ENCODE results near the gene PLSCR5. TPM values are rescaled to one million over a fixed set of nuclear protein-coding genes. Genes with fewer than 3 reads are reported as not detected.
A peak's percentile ranks its signal among the peaks of the same experiment; 100 is the strongest.

Gene PLSCR5
- total RNA-seq, 4 donors from 2014 or later = not detected

DNA sequence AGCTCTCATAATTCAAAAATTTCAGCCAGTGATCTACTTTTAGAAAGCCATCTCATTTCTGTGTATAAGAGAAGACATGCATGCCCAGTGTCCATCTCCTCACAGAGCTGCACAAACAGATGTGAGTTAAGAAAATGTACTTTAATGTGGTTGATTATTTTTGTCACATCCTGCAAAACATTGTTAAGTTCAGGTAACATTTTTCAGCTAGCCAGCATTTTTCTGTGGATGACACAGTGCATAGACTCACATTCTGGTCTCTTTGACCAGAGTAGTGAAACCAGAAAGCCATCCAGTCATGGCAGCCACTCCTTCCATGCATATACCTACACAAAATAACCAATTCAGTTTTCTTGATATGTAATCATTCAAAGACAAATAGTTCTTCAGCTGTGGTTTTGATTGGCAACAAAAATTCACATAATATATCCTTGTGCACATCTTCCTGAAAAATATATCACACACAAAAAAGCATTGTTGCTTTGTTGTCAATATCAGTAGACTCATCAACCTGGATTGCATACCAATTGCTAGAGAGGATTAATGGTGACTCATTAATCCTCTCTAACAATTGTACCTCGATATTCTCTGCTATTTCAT is 58.7 kb downstream of the PLSCR5 start:
- Histone ChIP-seq H3K9me3 (no peaks in the 10 kb centered on the region), H3K36me3 (no peaks in the 10 kb centered on the region), H3K4me1 (peaks cover 0 to 35% (median 16%) of the 10 kb centered on the region in 4 donors), H3K4me3 (no peak overlapping the region), H3K27me3 (no peaks in the 10 kb centered on the region), H3K27ac (no peak overlapping the region)
- 84 to 91% methylated on average over 1 of the region's 1 CpG for WGBS, 2 donors
- DNase-seq (ENCODE audit: low spot score in 2 of 2) = no peak
- TF ChIP-seq POLR2A (IDR thresholded peaks at IDR 0.05) (no peak), EP300 (IDR thresholded peaks at IDR 0.05) (no peak)
- TF ChIP-seq, protein P1, sequence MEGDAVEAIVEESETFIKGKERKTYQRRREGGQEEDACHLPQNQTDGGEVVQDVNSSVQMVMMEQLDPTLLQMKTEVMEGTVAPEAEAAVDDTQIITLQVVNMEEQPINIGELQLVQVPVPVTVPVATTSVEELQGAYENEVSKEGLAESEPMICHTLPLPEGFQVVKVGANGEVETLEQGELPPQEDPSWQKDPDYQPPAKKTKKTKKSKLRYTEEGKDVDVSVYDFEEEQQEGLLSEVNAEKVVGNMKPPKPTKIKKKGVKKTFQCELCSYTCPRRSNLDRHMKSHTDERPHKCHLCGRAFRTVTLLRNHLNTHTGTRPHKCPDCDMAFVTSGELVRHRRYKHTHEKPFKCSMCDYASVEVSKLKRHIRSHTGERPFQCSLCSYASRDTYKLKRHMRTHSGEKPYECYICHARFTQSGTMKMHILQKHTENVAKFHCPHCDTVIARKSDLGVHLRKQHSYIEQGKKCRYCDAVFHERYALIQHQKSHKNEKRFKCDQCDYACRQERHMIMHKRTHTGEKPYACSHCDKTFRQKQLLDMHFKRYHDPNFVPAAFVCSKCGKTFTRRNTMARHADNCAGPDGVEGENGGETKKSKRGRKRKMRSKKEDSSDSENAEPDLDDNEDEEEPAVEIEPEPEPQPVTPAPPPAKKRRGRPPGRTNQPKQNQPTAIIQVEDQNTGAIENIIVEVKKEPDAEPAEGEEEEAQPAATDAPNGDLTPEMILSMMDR (IDR thresholded peaks at IDR 0.05) = no peak

DNA sequence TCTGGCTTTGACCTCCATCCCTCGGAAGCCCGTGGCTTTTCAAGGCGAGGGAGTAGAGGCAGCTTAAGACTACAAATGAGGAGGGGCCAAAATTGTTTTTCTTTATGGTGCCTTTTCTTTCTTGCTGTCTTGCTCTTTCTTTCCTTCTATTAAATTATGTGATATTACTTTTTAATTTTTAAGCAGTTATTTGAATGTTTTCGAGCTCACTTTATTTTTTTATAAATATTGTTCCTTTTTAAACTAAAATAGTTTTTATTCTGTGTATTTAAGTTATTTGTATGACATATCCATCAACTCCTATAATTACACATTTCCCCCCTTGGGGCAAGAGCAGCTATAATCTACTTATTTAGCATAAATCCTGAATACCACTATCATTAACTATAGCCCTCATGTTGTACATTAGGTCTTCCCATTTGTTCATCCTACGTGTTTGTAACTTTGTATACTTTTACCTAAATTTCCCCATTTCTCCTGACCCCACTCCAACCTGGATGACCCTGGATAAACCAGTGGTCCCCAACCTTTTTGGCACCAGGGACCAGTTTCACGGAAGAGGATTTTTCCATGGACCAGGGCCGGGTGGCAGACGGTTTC is 60.1 kb downstream of the PLSCR5 start:
- 53 to 57% methylated on average over 8 of the region's 8 CpGs for WGBS, 2 donors
- Histone ChIP-seq H3K4me1 (peaks cover 0 to 42% (median 24%) of the 10 kb centered on the region in 4 donors), H3K27ac (peak overlapping the region; percentile 92 to 98 (median 96)), H3K27me3 (no peaks in the 10 kb centered on the region), H3K36me3 (no peaks in the 10 kb centered on the region), H3K4me3 (peak overlapping the region; percentile 70 to 85 (median 72)), H3K9me3 (no peaks in the 10 kb centered on the region)
- DNase-seq (ENCODE audit: low spot score in 2 of 2) = no peak
- TF ChIP-seq, protein P1 (IDR thresholded peaks at IDR 0.05) = no peak
- TF ChIP-seq EP300 (IDR thresholded peaks at IDR 0.05) (no peak), POLR2A (IDR thresholded peaks at IDR 0.05) (no peak)

DNA sequence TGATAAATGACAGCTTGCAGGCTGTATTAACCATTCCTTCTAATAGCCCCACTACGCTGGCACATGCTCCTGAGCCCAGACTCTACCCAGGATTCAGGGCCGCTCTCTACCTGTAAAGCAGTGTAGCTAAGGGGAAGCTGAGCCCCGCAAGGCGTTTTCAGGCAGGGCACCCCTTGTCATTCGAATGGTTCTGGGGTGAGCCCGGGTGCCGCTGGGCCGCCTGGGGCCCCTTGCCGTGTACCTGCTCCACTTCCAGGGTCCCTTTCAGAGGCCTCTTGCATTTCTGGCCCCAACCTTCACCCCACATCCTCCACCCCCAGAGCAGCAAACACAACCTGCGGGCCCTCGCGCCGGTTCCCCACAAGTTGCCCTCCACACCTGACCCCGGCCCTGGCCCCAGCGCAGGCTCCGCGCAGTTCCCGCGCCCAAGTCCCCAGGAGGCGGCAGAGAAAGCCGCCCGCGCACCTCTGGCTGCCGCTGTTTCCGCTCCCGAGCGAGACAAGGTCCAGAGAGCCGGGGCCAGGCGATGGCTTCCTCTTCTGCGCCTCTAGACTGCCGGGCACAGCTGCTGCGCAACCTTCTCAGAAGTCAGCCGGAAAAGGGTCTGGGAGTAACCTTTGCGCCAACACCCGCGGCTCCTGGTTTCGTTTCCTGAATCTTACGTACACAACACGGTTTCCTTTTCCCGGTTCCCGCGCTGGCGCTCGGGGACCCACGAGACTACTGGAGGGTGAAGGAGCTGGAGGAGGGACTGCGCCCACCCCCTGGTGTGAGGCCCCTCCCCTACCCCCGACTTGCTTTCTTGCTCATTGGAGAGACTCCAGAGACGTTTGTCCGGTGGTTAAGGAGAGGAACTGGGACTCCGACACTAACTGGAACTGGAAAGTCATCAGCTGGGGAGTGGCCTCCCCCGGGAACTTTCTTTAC is 60.9 kb downstream of the PLSCR5 start, which contains the start of gene PLSCR1:
PLSCR1 (minus strand) TSS at position 606 of the 927 bp plus-strand sequence. CDS start 8,055 bp downstream, outside the sequence.
- 1% methylated on average over 41 to 47 of the region's 51 CpGs for WGBS, 2 donors

DNA sequence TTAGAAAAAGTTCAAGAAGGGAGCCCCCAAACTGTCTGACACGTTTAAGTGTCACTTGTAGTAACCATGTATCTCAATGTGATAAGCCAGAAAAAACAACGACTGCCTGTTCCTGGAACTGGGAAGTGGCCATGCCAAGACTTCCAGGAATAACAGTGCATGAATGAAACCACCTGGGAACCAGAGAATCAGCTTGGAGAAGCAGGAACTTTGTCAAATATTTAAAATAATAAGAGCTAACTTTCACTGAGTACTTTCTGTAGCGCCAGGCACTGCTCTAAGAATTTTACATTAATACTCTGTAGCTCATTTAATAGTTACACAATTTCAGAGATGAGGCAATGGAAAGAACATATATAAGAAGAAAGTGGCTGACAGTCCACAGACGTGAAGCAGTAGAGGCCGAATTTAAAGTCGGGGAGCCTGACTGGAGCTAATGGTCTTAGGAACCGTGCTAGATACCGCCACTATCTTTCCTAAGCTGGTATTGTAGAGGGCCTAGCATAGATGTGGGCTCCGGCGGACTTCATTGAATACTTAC is 61.6 kb downstream of the PLSCR5 start:
- 7% methylated on average over 10 of the region's 10 CpGs for WGBS, 2 donors
- Histone ChIP-seq H3K4me1 (peaks cover 0 to 52% (median 24%) of the 10 kb centered on the region in 4 donors), H3K36me3 (peaks cover 0 to 3% (median 0%) of the 10 kb centered on the region in 3 donors), H3K27ac (peak overlapping the region; percentile 92 to 98 (median 96)), H3K27me3 (no peaks in the 10 kb centered on the region), H3K9me3 (no peaks in the 10 kb centered on the region), H3K4me3 (peak overlapping the region; percentile 70 to 85 (median 72))
- TF ChIP-seq EP300 (IDR thresholded peaks at IDR 0.05) (peak; percentile 13 to 78), POLR2A (IDR thresholded peaks at IDR 0.05) (no peak)
- TF ChIP-seq, protein P1 (IDR thresholded peaks at IDR 0.05) = no peak
- peak in 1 of 2 donors; percentile 50 for DNase-seq (ENCODE audit: low spot score in 2 of 2)

More for the DNA sequence above, 60.9 kb downstream of the PLSCR5 start, which contains the start of gene PLSCR1:
- peak; percentile 77 to 89 for DNase-seq (ENCODE audit: low spot score in 2 of 2)
- Histone ChIP-seq H3K4me3 (peak within 1 kb of the TSS; percentile 70 to 85 (median 72)), H3K4me1 (peaks cover 0 to 50% (median 24%) of the 10 kb centered on the region in 4 donors), H3K9me3 (no peaks in the 10 kb centered on the region), H3K27me3 (no peaks in the 10 kb centered on the region), H3K27ac (peak within 1 kb of the TSS; percentile 92 to 98 (median 96)), H3K36me3 (peaks cover 0 to under 1% (median 0%) of the 10 kb centered on the region in 3 donors)
- TF ChIP-seq, protein P1 (IDR thresholded peaks at IDR 0.05) = peak in 2 of 5 experiments; percentile 9 to 18
- TF ChIP-seq EP300 (IDR thresholded peaks at IDR 0.05) (peak; percentile 71 to 97), POLR2A (IDR thresholded peaks at IDR 0.05) (peak; percentile 44 to 75)

Data from tibial nerve (tissue), 4 donors.